Naive thymus-derived CD4-positive, alpha-beta T cell (primary cell): ENCODE measurements around the gene RHOJ. TPM values are rescaled to one million over a fixed set of nuclear protein-coding genes. Genes with fewer than 3 reads are reported as not detected.
A peak's percentile ranks its signal among the peaks of the same experiment; 100 is the strongest.
"Not testable (repeated sequence)": the region's sequence is repeated elsewhere in the genome, so short reads cannot be mapped to it uniquely, and the experiment has no call there.

Source experiments
- ATAC-seq: fragments of 150-1000 bp; cut with Tn5 transposase; 2 replicates; pipeline ENCODE4 v1.10.0; 2021; ENCODE audit warnings: mild to moderate bottlenecking, moderate library complexity
- CTCF ChIA-PET: fragments of 350-600 bp; sonication (Branson Sonifier 250); formaldehyde crosslinking; loops from one replicate; lab custom pipeline; 2021; ENCODE audit warnings: antibody characterized with exemption; lab: Charles Lee
- POLR2A ChIA-PET: fragments of 350-600 bp; sonication (Branson Sonifier 250); formaldehyde crosslinking; loops from one replicate; lab custom pipeline; 2021; ENCODE audit warnings: antibody characterized with exemption, inconsistent platforms; lab: Charles Lee
- DNase-seq, 9 donors: peaks; one replicate each; pipeline versions ENCODE4 v3.0.0 to v3.0.0-alpha.2; 2020 to 2022; ENCODE audit warnings: mixed read lengths in 1 of 9
- H3K27ac ChIP-seq: one replicate; pipeline ENCODE4 v1.7.0; 2013; ENCODE audit warnings: mild to moderate bottlenecking, low read depth, low read length, moderate library complexity
- H3K27me3 ChIP-seq, 2 donors: one replicate each; pipeline ENCODE4 v1.7.0; 2013; ENCODE audit warnings: low read length in 2 of 2, mild to moderate bottlenecking in 2 of 2, moderate library complexity in 2 of 2; ENCODE audit not compliant: control insufficient read depth in 2 of 2, insufficient read depth in 2 of 2
- H3K36me3 ChIP-seq, 3 experiments: 1 replicate in 2 of 3; 2 replicates in 1 of 3; pipeline ENCODE4 v1.7.0; 2013; ENCODE audit warnings: low read length in 3 of 3, mild to moderate bottlenecking in 3 of 3, moderate library complexity in 1 of 3; ENCODE audit not compliant: insufficient read depth in 3 of 3, control insufficient read depth in 2 of 3
- H3K4me1 ChIP-seq, 2 donors: one replicate each; pipeline ENCODE4 v1.7.0; 2013; ENCODE audit warnings: low read length in 2 of 2, mild to moderate bottlenecking in 2 of 2, moderate library complexity in 1 of 2; ENCODE audit not compliant: control insufficient read depth in 2 of 2, insufficient read depth in 2 of 2
- H3K4me3 ChIP-seq: 2 replicates; pipeline ENCODE4 v1.7.0; 2013; ENCODE audit warnings: mild to moderate bottlenecking, low read length
- H3K9me3 ChIP-seq, 3 experiments: 1 replicate in 2 of 3; 2 replicates in 1 of 3; pipeline ENCODE4 v1.7.0; 2013; ENCODE audit warnings: low read length in 3 of 3; ENCODE audit not compliant: control insufficient read depth in 2 of 3
- H3K27ac Mint-ChIP-seq, 9 donors: one replicate each; pipeline ENCODE4 v1.8.0; 2020 to 2022; ENCODE audit warnings: mixed read lengths in 9 of 9, mild to moderate bottlenecking in 8 of 9, moderate library complexity in 5 of 9, inconsistent platforms in 2 of 9
- H3K27me3 Mint-ChIP-seq, 5 donors: one replicate each; pipeline ENCODE4 v1.8.0; 2021 to 2022; ENCODE audit warnings: mixed read lengths in 5 of 5, mild to moderate bottlenecking in 1 of 5
- H3K36me3 Mint-ChIP-seq, 5 donors: one replicate each; pipeline ENCODE4 v1.8.0; 2020 to 2022; ENCODE audit warnings: mixed read lengths in 5 of 5, mild to moderate bottlenecking in 3 of 5, inconsistent platforms in 1 of 5
- H3K4me1 Mint-ChIP-seq, 7 donors: one replicate each; pipeline ENCODE4 v1.8.0; 2020 to 2022; ENCODE audit warnings: mixed read lengths in 7 of 7, mild to moderate bottlenecking in 3 of 7, inconsistent platforms in 1 of 7
- H3K4me3 Mint-ChIP-seq, 10 donors: one replicate each; pipeline ENCODE4 v1.8.0; 2020 to 2022; ENCODE audit warnings: mild to moderate bottlenecking in 10 of 10, mixed read lengths in 10 of 10, moderate library complexity in 6 of 10, inconsistent platforms in 2 of 10
- H3K9me3 Mint-ChIP-seq, 11 donors: one replicate each; pipeline ENCODE4 v1.8.0; 2020 to 2022; ENCODE audit warnings: mixed read lengths in 11 of 11, mild to moderate bottlenecking in 4 of 11, inconsistent platforms in 1 of 11, moderate library complexity in 1 of 11
- intact Hi-C, 2 donors: fragments of 100-400 bp; cut with micrococcal nuclease; formaldehyde crosslinking; loops; one replicate each; pipeline ENCODE4 v1.15.1; 2023
- polyA plus RNA-seq, 2 donors: library from polyadenylated mRNA; unstranded; fragments of 300-500 nt; fragmentation: Illumina TruSeq; gene quantifications; one replicate each; pipeline ENCODE4 v1.2.3, GENCODE V29; 2021
- total RNA-seq, 6 experiments: library from RNA in 5 of 6; stranded (reverse) in 5 of 6; gene quantifications; 1 replicate in 5 of 6; 2 replicates in 1 of 6; pipeline ENCODE4 v1.2.3 and lab custom pipeline; 2021 to 2026

The RHOJ gene
- total and polyA plus RNA-seq, 7 experiments from 2014 or later: not detected

DNA sequence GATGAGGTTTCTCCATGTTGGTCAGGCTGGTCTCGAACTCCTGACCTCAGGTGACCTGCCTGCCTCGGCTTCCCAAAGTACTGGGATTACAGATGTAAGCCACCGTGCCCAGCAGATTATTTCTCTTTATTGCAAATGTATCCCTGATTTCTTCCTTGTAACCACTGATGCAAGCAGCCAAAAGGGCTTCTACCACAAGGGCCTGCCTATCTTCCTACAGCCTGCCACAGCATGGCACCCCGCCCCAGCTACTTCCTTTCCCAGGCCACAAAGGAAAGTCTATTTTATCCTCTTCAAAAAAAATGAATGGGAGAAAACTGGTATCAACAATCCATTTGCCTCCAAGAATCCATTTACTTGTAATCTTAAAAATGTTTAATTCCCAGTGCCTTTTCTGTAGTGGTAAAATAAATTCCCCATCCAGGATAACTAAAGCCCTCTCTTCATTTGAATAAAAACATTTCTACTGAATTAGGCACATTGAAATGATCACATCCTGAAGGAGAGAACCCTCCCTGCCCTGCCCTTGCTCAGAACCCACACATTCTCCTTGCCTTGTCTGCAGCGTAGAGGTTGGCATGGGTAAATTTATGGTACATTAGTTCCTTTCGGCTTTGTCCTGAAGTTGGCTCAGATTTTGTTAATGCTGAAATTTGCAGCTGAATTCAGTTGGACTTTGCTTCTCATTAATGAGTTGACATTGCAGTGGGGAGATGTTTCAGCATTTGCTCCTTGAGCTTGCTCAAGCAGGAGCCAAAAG is 95.3 kb downstream of the RHOJ start:
- Histone ChIP-seq H3K9me3 (no peaks in the 10 kb centered on the region), H3K4me3 (no peak overlapping the region), H3K27me3 (no peaks in the 10 kb centered on the region), H3K27ac (no peak overlapping the region), H3K4me1 (no peaks in the 10 kb centered on the region), H3K36me3 (no peaks in the 10 kb centered on the region)
- Mint-ChIP-seq H3K36me3 (no peaks in the 10 kb centered on the region), H3K4me1 (peaks cover 0 to 17% (median 0%) of the 10 kb centered on the region in 7 donors), H3K27me3 (peaks cover 7 to 23% (median 12%) of the 10 kb centered on the region in 5 donors), H3K4me3 (no peak overlapping the region), H3K9me3 (peaks cover 0 to 4% (median 0%) of the 10 kb centered on the region in 11 donors), H3K27ac (peak overlapping the region in 1 of 9 donors; percentile 72)
- ChIA-PET CTCF (interaction anchor here (0.6 kb wide), 1 partner anchor 469 kb away, joined by 3 read pairs; no protein-coding TSS in a partner anchor), POLR2A (no interaction called here)
- intact Hi-C loops: no loop called here
- ATAC-seq (no peak), DNase-seq (no peak)

DNA sequence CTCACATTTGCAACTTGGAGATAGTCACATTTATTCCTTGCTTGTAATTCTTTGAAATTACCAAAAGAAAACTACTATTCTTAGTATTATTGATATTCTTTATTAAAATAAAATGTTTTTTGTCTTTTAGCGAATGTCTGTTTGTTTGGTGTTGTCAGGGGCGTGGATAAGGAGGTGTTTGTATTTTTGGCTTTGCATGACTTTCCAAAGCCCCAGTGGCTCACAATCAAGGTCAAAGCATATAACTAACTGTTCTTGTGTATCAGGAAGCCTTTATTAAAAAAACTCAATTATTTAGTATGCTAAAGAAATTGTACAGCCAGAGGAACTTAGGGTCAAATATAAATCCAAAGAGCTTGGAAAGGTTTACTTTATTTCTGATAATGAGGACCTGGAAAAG is 96.6 kb downstream of the RHOJ start:
- peaks cover 0 to 10% (median 0%) of the 10 kb centered on the region in 7 donors for H3K4me1 Mint-ChIP-seq
- intact Hi-C loops: no loop called here
- DNase-seq: no peak
- no peaks in the 10 kb centered on the region for H3K36me3 Mint-ChIP-seq
- peaks cover 0 to 4% (median 0%) of the 10 kb centered on the region in 11 donors for H3K9me3 Mint-ChIP-seq
- Histone ChIP-seq H3K9me3 (no peaks in the 10 kb centered on the region), H3K36me3 (no peaks in the 10 kb centered on the region), H3K4me3 (no peak overlapping the region), H3K4me1 (no peaks in the 10 kb centered on the region), H3K27me3 (no peaks in the 10 kb centered on the region), H3K27ac (no peak overlapping the region)
- H3K4me3 Mint-ChIP-seq: no peak overlapping the region
- ATAC-seq: no peak
- no peak overlapping the region for H3K27ac Mint-ChIP-seq
- peaks cover 7 to 21% (median 12%) of the 10 kb centered on the region in 5 donors for H3K27me3 Mint-ChIP-seq
- POLR2A ChIA-PET: no interaction called here
- CTCF ChIA-PET: no interaction called here

DNA sequence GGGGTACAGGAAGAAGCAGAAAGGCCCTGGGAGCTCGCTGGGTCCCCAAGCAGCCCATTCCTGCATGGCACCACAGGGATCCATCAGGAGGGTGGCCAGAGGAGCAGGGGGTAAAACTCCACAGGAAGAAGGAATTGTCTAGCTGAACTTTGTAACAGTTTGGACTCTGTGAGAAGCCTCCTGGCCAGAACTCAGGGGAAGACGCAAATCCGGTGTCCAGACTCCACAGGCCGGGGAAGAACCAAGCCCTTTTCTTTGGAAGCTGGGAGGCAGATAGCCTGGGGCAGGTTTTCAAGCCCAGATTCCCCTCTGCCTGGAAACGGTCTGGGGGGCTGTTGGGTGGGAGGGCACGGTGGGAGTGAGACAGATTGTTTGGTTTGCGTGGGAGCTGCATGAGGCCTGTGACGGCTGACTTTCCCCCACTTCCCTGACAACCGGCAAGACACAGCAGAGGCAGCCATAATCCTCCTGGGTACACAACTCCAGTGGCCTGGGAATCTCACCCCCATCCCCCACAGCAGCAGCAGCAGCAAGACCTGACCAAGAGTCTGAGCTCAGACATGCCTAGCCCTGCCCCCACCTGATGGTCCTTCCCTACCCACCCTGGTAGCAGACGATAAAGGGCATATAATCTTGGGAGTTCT is 97.8 kb downstream of the RHOJ start:
- no peak overlapping the region for H3K4me3 Mint-ChIP-seq
- H3K9me3 ChIP-seq: no peaks in the 10 kb centered on the region
- POLR2A ChIA-PET: no interaction called here
- no peak overlapping the region for H3K27ac Mint-ChIP-seq
- H3K9me3 Mint-ChIP-seq: peaks cover 0 to 4% (median 0%) of the 10 kb centered on the region in 11 donors
- H3K4me1 Mint-ChIP-seq: peaks cover 0 to 8% (median 0%) of the 10 kb centered on the region in 7 donors
- H3K27ac ChIP-seq: no peak overlapping the region
- DNase-seq (no peak), ATAC-seq (no peak)
- H3K4me3 ChIP-seq: no peak overlapping the region
- H3K36me3 Mint-ChIP-seq: no peaks in the 10 kb centered on the region
- no peaks in the 10 kb centered on the region for H3K4me1 ChIP-seq
- CTCF ChIA-PET: no interaction called here
- H3K27me3 Mint-ChIP-seq: peaks cover 7 to 16% (median 12%) of the 10 kb centered on the region in 5 donors
- intact Hi-C loops: no loop called here
- H3K27me3 ChIP-seq: no peaks in the 10 kb centered on the region
- H3K36me3 ChIP-seq: no peaks in the 10 kb centered on the region

DNA sequence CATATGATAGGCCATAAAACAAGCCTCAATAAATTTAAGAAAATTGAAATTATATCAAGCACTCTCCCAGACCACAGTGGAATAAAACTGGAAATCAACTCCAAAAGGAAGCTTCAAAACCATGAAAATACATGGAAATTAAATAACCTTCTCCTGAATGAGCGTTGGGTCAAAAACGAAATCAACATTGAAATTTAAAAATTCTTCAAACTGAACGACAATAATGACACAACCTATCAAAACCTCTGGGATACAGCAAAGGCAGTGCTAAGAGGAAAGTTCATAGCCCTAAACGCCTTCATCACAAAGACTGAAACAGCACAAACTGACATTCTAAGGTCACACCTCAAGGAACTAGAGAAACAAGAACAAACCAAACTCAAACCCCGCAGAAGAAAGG is 100.2 kb downstream of the RHOJ start:
- H3K9me3 ChIP-seq, H3K36me3 ChIP-seq, H3K27ac ChIP-seq, H3K4me1 ChIP-seq, H3K36me3 Mint-ChIP-seq, intact Hi-C loops, H3K4me3 Mint-ChIP-seq, ATAC-seq, H3K4me1 Mint-ChIP-seq, CTCF ChIA-PET, H3K4me3 ChIP-seq, H3K9me3 Mint-ChIP-seq, H3K27ac Mint-ChIP-seq, POLR2A ChIA-PET, DNase-seq, H3K27me3 ChIP-seq: not testable (repeated sequence)
- peaks cover 13 to 19% (median 15%) of the 10 kb centered on the region in 5 donors for H3K27me3 Mint-ChIP-seq

DNA sequence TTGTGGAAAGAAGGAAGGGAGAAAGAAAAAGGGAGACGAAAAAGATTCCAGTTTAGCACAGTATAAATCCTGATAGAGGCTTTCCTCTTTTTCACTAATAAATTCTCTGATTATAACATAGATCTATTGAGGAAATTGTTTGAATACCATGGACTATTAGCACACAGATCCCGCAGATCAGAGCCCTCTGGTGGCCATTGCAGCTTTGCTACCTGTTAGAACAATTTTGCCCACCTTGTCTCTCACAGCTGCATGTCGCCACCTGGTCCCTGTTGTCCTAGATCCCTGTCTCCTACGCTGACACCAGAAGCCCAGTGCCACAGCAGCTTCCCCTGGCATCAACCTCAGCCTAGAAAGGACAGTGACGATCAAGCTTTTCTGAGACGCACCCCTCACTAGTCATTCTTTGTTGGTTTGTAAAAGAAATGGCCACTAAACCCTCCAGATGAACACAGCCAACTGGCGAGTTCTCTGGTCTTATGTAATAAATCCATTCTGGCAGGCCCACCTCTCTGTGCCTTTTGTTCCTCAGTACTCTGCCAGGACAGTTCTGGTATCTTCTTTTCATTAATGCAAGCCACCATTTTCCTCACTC is 104.6 kb downstream of the RHOJ start:
- peaks cover 0 to 3% (median 0%) of the 10 kb centered on the region in 7 donors for H3K4me1 Mint-ChIP-seq
- Histone ChIP-seq H3K27ac (no peak overlapping the region), H3K36me3 (no peaks in the 10 kb centered on the region), H3K4me3 (no peak overlapping the region), H3K9me3 (no peaks in the 10 kb centered on the region), H3K4me1 (no peaks in the 10 kb centered on the region), H3K27me3 (no peaks in the 10 kb centered on the region)
- intact Hi-C loops: no loop called here
- ATAC-seq (no peak), DNase-seq (peak in 1 of 9 donors; percentile 0)
- POLR2A ChIA-PET: no interaction called here
- H3K27ac Mint-ChIP-seq: no peak overlapping the region
- H3K9me3 Mint-ChIP-seq: peaks cover 0 to 2% (median 0%) of the 10 kb centered on the region in 11 donors
- H3K36me3 Mint-ChIP-seq: no peaks in the 10 kb centered on the region
- H3K4me3 Mint-ChIP-seq: no peak overlapping the region
- CTCF ChIA-PET: no interaction called here
- H3K27me3 Mint-ChIP-seq: peaks cover 9 to 29% (median 21%) of the 10 kb centered on the region in 5 donors

DNA sequence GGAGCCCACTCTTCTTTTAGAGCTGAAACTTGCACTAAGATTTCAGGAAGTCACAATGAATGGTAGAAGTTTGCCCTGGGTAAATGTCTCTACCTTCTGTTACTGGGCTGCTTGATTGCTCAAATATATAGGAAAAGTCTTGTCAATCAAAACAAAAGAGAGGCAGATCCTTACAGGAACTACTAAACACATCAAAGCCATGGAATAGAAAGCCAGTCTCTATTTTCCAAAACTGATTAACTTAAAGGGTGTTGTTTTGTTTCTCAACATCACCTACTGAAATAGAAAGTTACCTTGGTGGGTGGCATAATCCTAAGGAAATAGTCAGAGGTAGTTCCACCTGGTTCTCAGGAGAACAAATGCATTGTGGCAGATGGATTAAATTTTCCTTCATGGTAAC is 114.6 kb downstream of the RHOJ start, which contains the start of gene GPHB5:
Gene GPHB5 (minus strand): TSS at position 101 of the 400 bp plus-strand sequence. CDS start 1,086 bp downstream, outside the sequence.
- ATAC-seq (no peak), DNase-seq (no peak)
- H3K9me3 Mint-ChIP-seq: peaks cover 0 to 3% (median 0%) of the 10 kb centered on the region in 11 donors
- no peak within 1 kb of the TSS for H3K4me3 Mint-ChIP-seq
- Histone ChIP-seq H3K4me1 (no peaks in the 10 kb centered on the region), H3K27ac (no peak within 1 kb of the TSS), H3K36me3 (no peaks in the 10 kb centered on the region), H3K27me3 (no peaks in the 10 kb centered on the region), H3K4me3 (no peak within 1 kb of the TSS), H3K9me3 (no peaks in the 10 kb centered on the region)
- POLR2A ChIA-PET: no interaction called here
- peaks cover 10 to 46% (median 31%) of the 10 kb centered on the region in 5 donors for H3K27me3 Mint-ChIP-seq
- H3K4me1 Mint-ChIP-seq: no peaks in the 10 kb centered on the region
- intact Hi-C loops: no loop called here
- H3K36me3 Mint-ChIP-seq: no peaks in the 10 kb centered on the region
- CTCF ChIA-PET: no interaction called here
- no peak within 1 kb of the TSS for H3K27ac Mint-ChIP-seq
